ENCODE measurements around the gene SCRN2.
A peak's percentile ranks its signal among the peaks of the same experiment; 100 is the strongest.

The SCRN2 gene

DNA sequence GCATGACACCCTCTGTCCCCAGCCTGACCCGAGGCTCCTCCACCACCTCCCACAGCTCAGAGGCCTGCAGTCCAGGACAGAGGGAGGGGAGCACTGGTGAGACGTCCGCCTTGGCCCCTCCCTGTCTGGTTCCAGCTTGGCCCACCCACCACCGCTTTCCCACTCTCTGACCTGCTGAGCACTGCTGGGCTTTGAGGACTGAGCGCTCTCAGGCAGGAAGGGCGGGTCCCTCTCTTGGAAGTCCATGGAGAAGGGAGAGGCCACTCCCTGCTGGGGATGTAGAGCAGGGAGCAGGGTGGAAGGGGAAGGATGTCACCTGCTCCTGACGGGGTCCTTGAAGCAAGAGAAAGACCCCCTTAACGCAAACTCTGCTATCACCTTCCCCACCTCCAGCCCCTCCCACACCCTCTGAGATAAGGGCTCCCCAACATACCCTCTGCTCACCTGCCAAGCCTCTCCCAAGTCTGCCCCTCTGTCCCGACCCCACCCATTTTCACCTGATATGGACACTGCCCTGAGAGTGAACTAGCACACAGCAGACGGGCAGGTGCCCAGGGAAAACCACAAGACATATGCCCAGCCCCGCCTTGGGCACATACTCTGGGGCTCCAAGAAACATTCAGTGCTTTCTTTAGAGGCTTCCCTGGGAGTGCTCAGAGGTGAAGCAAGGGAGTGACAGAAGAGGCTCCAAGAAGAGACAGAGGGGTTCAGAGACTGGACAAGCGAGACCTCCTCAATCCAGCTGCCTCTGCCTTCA is 20.9 kb downstream of the SCRN2 start:
- DNase-seq (ENCODE audit: low read depth) = no peak
- TF ChIP-seq, protein P1, sequence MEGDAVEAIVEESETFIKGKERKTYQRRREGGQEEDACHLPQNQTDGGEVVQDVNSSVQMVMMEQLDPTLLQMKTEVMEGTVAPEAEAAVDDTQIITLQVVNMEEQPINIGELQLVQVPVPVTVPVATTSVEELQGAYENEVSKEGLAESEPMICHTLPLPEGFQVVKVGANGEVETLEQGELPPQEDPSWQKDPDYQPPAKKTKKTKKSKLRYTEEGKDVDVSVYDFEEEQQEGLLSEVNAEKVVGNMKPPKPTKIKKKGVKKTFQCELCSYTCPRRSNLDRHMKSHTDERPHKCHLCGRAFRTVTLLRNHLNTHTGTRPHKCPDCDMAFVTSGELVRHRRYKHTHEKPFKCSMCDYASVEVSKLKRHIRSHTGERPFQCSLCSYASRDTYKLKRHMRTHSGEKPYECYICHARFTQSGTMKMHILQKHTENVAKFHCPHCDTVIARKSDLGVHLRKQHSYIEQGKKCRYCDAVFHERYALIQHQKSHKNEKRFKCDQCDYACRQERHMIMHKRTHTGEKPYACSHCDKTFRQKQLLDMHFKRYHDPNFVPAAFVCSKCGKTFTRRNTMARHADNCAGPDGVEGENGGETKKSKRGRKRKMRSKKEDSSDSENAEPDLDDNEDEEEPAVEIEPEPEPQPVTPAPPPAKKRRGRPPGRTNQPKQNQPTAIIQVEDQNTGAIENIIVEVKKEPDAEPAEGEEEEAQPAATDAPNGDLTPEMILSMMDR (IDR thresholded peaks at IDR 0.05; ENCODE audit: low read length, missing control alignments) = no peak
- peak overlapping the region; percentile 82 for H3K4me3 ChIP-seq (replicated peaks; ENCODE audit: low read depth, low read length)

DNA sequence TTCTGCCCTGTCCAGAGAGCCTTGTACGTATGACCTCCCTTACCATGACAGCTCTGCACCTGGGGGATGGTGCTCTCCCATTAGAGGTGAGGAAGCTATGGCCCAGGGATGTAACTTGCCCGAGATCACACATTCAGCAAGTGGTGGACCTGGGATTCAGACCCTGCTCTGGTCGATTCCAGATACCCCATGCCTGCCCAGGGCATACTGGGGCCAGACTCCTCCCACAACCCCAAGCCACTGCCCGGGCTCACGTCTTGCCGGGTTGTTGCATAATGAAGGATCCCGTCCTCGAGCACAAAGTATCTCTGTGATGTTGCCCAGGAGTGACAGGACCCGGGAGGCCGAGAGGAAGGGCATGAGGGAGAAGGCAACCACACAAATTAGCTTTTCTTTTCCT is 21.6 kb downstream of the SCRN2 start:
- H3K4me3 ChIP-seq (replicated peaks; ENCODE audit: low read depth, low read length) = no peak overlapping the region
- DNase-seq (ENCODE audit: low read depth) = no peak
- TF ChIP-seq, protein P1 (IDR thresholded peaks at IDR 0.05; ENCODE audit: low read length, missing control alignments) = no peak

DNA sequence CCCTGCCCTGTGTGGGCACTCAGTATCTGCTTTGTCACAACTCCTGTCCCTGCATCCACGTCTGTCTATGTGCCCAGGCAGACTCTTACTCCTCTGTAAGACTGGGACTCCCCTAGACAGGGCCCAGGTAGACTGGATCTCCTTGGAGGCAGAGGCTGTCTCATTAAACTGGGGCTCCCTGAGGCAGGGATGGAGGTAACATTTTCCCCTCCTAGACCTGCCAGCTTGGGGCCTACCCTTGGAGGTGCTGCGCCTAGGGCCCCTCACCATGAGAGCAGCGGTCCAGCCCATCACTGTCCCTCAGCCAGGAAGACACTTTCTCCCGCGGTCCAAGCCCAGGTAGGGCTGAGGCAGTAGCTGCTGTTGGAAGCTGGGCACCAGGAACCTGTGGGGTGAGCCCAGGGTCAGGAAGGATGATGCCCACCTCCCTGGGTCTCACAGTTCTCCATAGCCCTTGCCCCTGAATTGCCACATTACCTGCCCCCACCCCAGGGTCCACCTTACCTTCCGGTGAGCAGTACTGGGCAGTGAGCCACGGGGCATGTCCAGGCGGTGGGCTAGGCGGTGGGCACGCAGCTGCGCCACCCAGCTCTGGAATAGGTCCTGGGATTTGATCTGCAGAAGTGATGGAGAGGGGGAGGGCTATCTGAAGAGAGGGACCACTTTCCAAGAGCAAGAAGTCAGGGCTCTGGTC is 22.9 kb downstream of the SCRN2 start:
- TF ChIP-seq, protein P1 (IDR thresholded peaks at IDR 0.05; ENCODE audit: low read length, missing control alignments) = no peak
- no peak overlapping the region for H3K4me3 ChIP-seq (replicated peaks; ENCODE audit: low read depth, low read length)
- no peak for DNase-seq (ENCODE audit: low read depth)

DNA sequence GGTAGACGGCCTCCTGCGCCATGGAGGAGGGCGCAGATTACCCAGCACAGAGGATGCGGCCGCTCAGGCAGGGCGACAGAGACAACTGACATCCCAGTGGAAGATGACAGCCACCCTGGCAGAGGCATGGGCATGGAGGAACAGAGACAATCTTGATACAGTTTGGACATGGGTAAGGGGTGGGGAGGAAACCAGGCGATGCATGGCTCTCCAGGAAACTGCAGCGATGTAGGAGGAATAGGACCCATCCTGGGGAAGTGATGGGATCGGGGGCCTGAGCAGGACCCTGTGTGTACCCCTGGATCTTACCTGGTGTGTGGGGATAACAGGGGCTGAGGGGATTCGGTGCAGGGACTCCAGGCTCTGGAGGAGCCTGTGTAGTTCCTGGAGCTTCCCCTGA is 24.1 kb downstream of the SCRN2 start:
- no peak overlapping the region for H3K4me3 ChIP-seq (replicated peaks; ENCODE audit: low read depth, low read length)
- TF ChIP-seq, protein P1 (IDR thresholded peaks at IDR 0.05; ENCODE audit: low read length, missing control alignments) = no peak
- DNase-seq (ENCODE audit: low read depth) = no peak

DNA sequence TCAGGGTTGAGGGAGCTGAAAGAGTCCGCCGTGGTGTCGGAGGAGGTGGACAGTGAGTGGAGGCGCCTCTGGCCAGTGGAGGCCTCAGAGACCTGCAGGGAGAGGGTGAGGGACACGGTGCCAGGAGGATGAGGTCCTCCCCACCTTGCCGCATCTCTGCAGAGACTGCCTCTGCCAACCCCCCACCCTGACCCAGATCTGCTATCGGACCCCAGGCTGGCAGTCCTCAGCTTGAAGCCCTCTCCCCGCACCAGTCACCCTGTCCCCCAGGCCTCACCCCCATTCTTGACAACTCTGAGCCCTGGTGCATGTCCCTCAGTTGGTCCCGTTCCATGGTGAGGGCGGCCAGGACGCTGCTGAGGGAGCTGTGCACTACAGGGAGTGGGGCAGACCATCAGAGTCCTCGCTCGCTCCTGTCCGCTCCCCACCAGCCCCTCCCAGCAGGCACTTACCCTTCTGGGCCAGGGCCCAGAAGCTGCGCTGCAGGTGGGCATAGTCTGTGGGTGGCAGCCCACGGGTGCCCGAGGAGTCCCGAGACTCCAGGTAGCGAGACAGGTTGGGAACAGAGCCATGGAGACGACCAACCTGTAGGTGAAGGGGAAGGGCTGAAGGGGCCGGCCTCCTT is 24.9 kb downstream of the SCRN2 start:
- TF ChIP-seq, protein P1 (IDR thresholded peaks at IDR 0.05; ENCODE audit: low read length, missing control alignments) = no peak
- no peak overlapping the region for H3K4me3 ChIP-seq (replicated peaks; ENCODE audit: low read depth, low read length)
- no peak for DNase-seq (ENCODE audit: low read depth)

DNA sequence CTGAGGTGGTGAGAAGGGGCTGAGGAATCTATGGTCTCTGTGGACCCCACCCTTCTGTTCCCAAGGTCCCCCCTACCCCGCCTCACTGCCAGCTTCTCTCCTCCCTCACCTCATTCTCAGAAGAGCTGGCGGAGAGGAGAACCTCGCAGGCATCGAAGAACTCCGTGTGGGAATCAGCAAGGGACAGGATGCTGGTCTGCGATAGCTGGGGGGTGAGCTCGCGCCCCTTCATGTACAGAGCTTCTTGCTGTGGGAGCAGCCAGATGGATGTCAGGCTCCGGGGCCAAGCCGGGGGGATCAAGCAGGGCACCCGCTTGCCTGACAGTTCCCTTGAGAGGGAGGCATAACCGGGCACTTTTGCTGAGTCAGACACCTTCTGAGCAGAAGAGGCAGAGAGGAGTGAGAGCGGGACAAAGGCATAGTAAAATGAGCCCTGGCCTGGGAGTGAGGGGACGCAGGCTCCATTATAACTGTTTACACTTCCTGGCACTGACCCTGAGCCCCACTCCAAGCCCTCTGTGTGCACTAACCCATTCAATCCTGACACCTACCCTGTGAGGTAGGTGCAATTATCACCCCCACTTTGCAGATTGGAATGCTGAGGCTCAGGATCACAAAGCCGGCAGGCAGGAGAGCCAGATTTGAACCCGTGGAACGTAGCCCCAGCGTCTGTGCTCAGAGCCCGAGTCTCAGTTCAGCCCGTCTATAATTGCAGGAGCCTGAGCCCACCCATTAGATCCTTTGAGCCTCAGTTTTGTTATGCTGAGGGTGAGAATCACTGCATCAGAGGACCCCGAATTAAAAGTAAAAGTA is 25.8 kb downstream of the SCRN2 start:
- TF ChIP-seq, protein P1 (IDR thresholded peaks at IDR 0.05; ENCODE audit: low read length, missing control alignments) = no peak
- no peak for DNase-seq (ENCODE audit: low read depth)
- H3K4me3 ChIP-seq (replicated peaks; ENCODE audit: low read depth, low read length) = no peak overlapping the region

Measured in fibroblast of pulmonary artery (primary cell).